Transverse colon (tissue), 4 donors: Measurements from ENCODE around the gene TM4SF4.

Experiments
- POLR2A ChIP-seq: fragments of 450-650 bp; IDR thresholded peaks from one replicate; pipeline ENCODE4 v1.6.1; 2016; ENCODE audit warnings: antibody characterized with exemption, mild to moderate bottlenecking, moderate library complexity
- POLR2AphosphoS5 ChIP-seq, 3 donors: sonication (generic); formaldehyde crosslinking; IDR thresholded peaks; one replicate each; pipeline ENCODE4 v1.6.1; 2016; ENCODE audit warnings: antibody characterized with exemption in 3 of 3
- TF ChIP-seq, protein P1 (sequence below), 5 experiments: fragments of 200-600 bp in 3 of 5; fragments of 450-650 bp in 2 of 5; sonication (generic) in 3 of 5; IDR thresholded peaks; 1 replicate in 2 of 5; 2 replicates in 3 of 5; pipeline ENCODE4 v1.5.1; 2016 to 2017; ENCODE audit warnings: antibody characterized with exemption in 5 of 5, inconsistent platforms in 3 of 5, mild to moderate bottlenecking in 2 of 5, moderate library complexity in 1 of 5

DNA sequence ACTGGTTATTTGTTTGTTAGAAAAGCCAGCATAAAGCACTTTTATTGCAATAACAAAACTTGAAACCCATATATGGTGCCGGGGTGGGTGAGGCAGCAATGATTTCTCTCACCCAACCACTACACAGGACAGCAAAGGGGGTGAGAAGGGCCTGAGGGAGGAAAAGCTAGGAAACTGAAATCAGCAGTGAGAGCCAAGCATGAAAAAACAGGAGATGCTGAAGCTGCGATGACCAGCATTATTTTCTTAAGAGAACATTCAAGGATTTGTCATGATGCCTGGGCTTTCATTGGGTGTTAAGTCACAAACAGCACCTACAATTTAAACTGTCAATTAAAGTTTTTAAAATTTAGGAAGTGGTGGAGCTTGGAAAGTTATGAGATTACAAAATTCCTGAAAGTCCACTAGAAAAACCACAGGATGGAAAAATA, 11.9 kb upstream of the TM4SF4 start:
- TF ChIP-seq POLR2A (no peak), POLR2AphosphoS5 (IDR thresholded peaks at IDR 0.05) (no peak)
- TF ChIP-seq, protein P1, sequence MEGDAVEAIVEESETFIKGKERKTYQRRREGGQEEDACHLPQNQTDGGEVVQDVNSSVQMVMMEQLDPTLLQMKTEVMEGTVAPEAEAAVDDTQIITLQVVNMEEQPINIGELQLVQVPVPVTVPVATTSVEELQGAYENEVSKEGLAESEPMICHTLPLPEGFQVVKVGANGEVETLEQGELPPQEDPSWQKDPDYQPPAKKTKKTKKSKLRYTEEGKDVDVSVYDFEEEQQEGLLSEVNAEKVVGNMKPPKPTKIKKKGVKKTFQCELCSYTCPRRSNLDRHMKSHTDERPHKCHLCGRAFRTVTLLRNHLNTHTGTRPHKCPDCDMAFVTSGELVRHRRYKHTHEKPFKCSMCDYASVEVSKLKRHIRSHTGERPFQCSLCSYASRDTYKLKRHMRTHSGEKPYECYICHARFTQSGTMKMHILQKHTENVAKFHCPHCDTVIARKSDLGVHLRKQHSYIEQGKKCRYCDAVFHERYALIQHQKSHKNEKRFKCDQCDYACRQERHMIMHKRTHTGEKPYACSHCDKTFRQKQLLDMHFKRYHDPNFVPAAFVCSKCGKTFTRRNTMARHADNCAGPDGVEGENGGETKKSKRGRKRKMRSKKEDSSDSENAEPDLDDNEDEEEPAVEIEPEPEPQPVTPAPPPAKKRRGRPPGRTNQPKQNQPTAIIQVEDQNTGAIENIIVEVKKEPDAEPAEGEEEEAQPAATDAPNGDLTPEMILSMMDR (IDR thresholded peaks at IDR 0.05) = no peak
